NOMO-1 treated with DMSO at 0.1 percent for 48 hours (cell line): ENCODE measurements around the gene YWHAH.

Source experiments
- DNase-seq: peaks from one replicate; lab custom pipeline; 2025; ENCODE audit not compliant: unreplicated experiment; lab: John Stamatoyannopoulos, UW

YWHAH gene

GRCh38 chr22:31943978-31944699 lies at the start of gene YWHAH:
Gene YWHAH, plus strand, starts transcription at chr22:31944535. Its CDS starts 199 bp downstream, at chr22:31944734.
- peak; percentile 88 for DNase-seq

GRCh38 chr22:31895411-31896123 lies 48.8 kb upstream of the YWHAH start:
- DNase-seq, result no peak

DNA sequence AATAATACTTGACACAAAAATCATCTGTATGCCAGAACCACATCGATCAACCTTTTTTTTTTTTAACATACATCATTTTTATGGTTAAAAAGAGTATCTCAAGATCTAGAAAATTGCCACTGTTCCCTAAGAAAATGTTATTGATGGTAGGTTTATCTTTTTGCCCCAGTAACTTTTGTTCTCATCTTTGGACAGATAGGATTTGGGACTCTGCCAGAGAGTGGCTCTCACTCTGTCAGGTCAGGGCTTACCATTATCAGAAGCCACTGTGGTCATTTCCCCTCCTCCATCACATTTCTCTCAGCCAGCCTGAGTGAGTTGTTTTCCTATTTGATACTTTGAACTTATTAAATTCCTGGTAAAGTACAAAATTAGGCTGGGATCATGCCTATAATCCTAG lies 47.9 kb upstream of the YWHAH start:
- no peak for DNase-seq

- no peak for DNase-seq
Observed at GRCh38 chr22:31897842-31898805, 46.2 kb upstream of the YWHAH start.

DNA sequence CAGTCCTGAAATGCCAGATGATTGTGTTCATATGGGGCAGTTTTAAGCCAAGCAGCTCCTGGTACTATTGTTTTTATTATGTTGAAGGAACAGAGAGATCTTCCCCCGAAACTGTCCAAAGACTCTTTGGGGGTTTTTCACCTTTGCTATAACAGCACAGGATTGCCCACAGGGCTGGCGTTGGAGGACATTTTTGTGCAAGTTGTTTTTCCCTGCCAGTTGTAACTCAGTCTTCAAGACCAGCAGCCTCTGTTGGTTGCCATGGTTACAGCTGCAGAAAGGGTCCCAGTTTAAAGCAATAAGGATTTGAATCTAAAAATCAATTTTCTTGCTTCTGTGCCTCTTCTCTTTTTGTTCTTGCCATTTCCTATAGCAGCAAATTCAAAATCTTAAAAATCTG lies 45.4 kb upstream of the YWHAH start:
- no peak for DNase-seq

GRCh38 chr22:31899669-31900068 lies 44.7 kb upstream of the YWHAH start:
- no peak for DNase-seq

DNA sequence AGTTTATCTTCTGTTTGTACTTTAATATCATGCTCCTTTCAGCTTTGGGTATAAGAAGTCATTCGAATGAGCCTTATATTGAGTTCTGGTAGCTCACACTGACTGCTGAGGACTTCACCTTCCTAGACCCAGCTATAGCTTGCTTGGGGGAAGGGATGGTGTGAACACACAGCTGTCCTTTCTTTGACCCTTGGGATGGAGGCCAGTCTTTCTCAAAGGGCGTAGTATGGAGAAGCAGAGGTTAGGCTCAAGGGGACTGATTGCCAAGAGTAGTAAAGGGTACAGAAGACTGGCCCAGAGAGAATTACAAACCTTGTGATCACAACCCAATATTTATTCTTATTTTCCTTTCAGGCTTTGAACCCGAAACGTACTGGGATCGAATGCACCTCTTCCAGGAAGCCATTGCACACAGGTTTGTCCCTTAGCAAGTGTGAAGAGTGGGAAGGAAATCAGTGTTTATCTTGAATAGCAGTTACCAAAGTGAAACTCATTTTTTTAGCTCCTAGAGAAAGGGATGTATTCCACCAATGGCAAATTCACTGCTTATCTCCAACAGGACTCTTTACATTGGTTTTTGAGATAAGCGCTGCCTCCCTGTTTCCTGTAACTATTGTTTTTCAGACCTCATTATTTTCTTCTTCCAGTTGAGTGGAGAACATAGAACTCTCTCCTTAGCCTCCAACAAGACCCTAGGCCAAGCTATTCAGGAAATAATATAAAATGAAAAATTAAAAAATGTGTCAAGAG lies 42.8 kb upstream of the YWHAH start:
- DNase-seq, result no peak

DNA sequence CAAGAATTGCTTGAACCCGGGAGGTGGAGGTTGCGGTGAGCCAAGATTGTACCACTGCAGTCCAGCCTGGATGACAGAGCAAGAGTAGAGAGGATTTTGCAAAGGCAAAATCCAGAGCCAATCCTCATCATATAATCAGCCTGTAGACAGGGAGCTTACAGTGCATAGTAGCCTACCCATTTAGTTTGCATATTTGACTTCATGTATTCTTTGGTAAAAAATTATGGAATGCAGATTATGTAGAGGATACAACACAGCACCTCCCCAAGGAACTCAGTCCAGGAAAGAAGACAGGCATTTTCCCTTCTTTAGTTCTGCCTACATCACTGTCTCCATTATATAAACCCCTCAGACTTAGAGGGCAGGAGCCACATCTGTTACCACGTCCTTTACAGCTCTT lies 39.7 kb upstream of the YWHAH start:
- no peak for DNase-seq

GRCh38 chr22:31905356-31905755 lies 39.0 kb upstream of the YWHAH start:
- DNase-seq, result no peak

DNA sequence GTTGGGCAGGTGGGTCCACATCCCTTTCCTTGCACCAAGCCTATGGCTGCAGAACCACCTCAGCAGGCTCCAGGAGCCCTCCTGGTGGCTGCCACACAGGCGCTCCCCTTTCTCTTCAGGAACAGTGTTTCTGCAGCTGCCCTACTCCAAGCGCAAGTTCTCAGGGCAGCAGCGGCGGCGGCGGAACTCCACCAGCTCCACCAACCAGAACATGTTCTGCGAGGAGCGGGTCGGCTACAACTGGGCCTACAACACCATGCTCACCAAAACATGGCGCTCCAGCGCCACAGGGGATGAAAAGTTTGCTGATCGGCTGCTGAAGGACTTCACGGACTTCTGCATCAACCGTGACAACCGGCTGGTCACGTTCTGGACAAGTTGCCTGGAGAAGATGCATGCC lies 38.2 kb upstream of the YWHAH start:
- no peak for DNase-seq

DNA sequence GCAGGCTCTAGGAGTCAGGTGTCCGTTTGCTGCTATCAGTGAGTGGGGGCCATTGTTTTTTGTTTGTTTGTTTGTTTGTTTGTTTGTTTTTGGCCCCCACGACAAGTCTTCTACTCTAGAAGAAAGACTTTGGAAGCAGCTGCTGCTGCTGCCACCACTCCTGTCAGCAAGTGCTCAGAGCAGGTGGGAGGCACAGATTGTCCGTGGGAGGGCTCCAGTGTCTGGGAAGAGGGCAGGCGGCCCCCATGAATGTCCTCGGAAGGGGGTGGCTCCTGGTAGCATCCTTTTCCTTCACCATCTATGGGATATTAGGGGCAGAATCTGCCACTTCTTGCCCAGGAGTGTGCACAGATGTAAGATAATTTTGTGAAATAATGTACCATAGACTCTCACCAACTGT lies 37.8 kb upstream of the YWHAH start:
- no peak for DNase-seq

DNA sequence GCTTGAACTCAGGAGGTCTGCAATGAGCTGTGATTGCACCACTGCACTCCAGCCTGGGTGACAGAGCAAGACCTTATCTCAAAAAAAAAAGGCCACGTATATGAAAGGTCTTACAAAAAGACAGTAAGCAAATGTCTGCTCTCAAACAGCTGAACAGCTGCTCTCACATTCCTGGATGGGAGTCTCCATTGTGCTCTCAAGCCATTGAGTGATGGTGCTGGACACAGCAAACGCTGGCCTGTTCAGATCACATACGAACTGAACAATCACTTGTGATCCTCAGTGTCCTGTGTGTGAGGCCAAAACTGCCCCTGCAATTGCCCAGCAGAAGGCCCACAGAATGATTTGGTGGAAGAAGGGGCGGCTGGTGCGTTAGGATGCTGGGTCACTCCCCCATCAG lies 34.4 kb upstream of the YWHAH start:
- DNase-seq, result no peak

- DNase-seq, result no peak
Observed at GRCh38 chr22:31911565-31912406, 32.5 kb upstream of the YWHAH start.

DNA sequence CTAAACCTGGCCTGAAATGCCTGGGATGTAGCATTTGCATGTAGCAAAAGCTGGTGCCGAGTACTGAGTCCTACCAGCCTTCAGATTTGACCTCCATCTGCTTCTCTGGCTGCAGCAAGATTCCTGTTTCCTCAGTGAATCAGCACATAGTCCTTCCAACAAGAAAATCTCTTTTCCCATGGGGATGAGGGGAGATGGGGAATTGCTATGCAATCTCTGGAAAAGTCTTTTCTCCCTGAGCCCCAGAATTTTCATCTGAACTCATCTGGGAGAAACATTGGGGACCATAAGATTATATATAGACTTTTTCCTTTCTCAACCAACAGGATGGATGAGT lies 32.0 kb upstream of the YWHAH start:
- no peak for DNase-seq

- no peak for DNase-seq
Observed at GRCh38 chr22:31915586-31915985, 28.7 kb upstream of the YWHAH start.

DNA sequence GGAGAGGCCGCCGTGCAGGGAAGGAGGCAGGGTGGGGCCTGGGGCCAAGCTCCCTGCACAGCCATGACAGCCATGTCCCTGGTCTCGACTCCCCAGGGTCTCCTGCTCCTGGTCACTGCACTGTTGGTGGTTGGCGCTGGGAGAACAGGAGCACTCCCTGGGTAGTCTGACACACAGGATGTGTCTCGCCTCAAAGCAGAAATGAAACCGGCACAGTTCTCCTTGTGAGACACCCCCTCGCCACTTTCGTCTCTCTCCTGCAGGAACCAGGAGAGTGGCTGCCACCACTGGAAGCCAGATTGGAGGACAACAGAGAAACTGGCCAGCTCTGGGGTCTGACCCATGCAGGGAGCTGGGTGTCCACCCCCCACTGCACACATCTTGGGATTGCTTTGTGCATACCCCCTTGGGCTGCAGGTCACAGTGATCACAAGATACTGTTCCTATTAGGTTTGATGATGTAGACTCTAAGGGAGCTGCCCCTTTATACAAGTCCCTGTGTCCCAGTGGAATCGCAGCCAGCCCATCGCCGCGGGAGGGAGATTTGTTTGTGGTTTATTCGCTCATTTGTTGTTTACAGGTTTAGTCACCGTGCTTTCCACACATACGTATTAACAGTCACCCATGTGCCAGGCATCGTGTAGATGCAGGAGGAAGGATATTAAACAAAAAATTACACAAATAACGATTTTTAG lies 27.0 kb upstream of the YWHAH start:
- DNase-seq, result peak; percentile 80

DNA sequence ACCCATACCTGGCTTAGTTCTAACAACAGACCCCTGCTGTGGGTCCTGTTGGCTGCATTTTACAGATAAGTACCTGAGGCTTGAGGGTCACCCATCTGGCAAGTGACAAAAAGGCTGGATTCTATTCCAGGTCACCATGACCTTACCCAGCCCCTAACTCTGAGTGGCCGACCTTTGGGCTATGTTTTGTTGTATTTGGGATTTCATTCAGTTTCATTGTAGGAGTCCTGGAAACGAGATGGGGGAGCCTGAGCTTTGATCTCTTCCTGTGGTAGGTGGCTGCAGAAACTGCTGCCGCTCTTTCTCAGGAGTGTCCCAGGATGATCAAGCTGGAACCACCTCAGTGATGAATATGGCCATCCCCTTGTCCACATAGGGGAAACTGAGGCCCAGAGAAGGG lies 24.6 kb upstream of the YWHAH start:
- no peak for DNase-seq

GRCh38 chr22:31920306-31920705 lies 24.0 kb upstream of the YWHAH start:
- no peak for DNase-seq

DNA sequence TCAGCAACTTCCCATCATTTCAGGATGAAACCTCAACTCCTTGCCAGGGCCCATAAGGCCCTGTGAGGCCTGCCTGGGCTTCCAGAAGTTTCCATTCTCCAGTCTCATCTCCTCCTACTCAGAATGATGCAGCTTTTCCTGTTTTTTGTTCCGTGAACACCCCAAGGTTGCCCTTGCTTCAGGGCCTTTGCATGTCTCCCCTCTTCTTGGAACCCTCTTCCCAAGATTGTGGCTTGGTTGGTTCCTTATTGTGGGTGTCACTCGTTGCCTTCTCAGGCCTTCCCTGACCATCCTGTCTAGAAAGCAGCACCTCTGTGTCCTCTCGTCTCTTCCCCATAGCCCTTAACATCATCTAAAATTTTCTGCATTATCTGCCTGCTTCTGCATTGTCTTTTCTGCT lies 23.2 kb upstream of the YWHAH start:
- DNase-seq, result no peak

DNA sequence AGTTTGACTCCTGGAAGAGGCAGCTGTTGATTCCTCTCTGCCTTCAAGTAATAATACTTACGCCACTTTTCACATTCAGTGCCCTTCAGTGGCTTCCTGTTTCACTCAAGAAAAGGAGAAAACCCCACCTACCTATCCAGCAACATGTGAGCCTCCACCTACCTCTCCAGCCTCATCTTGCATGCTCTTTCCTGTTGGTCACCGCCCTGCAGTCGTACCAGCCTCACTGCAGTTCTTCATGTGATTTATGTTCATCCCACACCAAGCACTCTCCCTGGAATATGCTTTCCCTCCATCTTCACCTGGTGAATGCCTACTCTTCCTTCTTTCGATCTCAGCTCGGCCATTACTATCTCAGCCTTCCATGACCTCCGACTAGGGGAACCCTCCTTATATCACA lies 21.8 kb upstream of the YWHAH start:
- peak; percentile 45 for DNase-seq
